Measurements from ENCODE around the gene ARSH.
"Not testable (repeated sequence)": the region's sequence is repeated elsewhere in the genome, so short reads cannot be mapped to it uniquely, and the experiment has no call there.

Gene ARSH

DNA sequence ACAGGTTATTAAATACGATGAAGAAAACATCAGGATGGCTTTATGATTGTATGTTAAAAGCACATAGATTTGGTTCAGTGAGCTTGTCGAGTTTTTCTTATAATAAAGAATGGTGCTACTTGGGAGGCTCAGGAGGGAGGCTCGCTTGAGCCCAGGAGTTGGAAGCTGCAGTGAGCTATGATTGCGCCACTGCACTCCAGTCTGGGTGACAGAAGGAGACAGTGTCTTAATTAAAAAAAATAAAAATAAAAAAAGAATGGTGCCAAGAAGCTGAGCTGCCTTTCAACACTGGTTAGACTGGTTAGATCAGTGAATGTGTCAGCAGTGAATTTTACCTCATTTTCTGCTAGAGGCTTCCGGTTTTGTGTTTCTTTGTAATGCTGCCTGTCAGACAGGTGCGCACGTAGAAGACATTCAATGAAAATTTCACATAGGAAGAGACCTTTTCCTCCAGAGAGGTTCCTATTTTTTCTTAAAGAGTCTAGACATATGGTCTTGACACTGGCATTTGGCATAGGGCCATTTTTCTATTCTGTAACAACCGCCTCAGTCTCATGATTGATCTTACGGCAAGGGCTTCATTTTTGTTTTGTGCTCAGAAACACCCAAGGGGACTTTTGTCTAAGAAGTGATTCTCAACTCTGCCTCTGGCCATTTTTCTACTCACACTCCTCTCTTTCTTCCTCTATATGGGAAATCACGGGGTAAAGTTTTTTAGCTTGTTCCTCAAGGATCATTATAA lies 19.9 kb downstream of the ARSH start:
- Histone ChIP-seq H3K9me3 (ENCODE audit: control insufficient read depth in 2 of 2, low read length in 2 of 2) (no peaks in the 10 kb centered on the region), H3K27me3 (ENCODE audit: control insufficient read depth in 2 of 2, insufficient read depth in 2 of 2, low read length in 2 of 2) (no peaks in the 10 kb centered on the region), H3K4me1 (ENCODE audit: control insufficient read depth in 2 of 2, insufficient read depth in 2 of 2, low read length in 2 of 2) (no peaks in the 10 kb centered on the region), H3K36me3 (ENCODE audit: control insufficient read depth in 2 of 2, insufficient read depth in 2 of 2, low read length in 2 of 2) (no peaks in the 10 kb centered on the region), H3K4me3 (ENCODE audit: low read length in 2 of 2) (peak overlapping the region in 1 of 2 donors; percentile 7), H3K9ac (ENCODE audit: low read depth in 1 of 2, low read length in 2 of 2) (peak overlapping the region in 1 of 2 donors; percentile 41), H3K27ac (ENCODE audit: low read depth in 2 of 2, low read length in 2 of 2) (no peak overlapping the region)

DNA sequence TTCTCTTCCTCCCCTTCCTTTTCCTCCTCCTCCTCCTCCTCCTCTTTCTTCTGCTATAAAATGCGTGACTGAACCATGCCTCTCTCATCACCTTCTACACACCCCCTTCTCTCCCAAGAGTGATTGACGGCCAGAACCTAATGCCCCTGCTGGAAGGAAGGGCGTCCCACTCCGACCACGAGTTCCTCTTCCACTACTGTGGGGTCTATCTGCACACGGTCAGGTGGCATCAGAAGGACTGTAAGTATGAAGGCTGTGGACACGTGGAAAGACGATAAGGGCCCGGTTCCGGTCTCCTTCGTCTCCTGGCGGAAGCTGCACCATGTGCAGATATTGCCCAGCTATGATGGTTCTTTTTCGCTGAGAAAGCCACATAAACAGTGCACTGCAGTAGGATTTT lies 22.8 kb downstream of the ARSH start:
- no peaks in the 10 kb centered on the region for H3K9me3 ChIP-seq (ENCODE audit: control insufficient read depth in 2 of 2, low read length in 2 of 2)
- H3K36me3 ChIP-seq (ENCODE audit: control insufficient read depth in 2 of 2, insufficient read depth in 2 of 2, low read length in 2 of 2), result no peaks in the 10 kb centered on the region
- no peak overlapping the region for H3K9ac ChIP-seq (ENCODE audit: low read depth in 1 of 2, low read length in 2 of 2)
- H3K4me3 ChIP-seq (ENCODE audit: low read length in 2 of 2), result no peak overlapping the region
- no peak overlapping the region for H3K27ac ChIP-seq (ENCODE audit: low read depth in 2 of 2, low read length in 2 of 2)
- H3K4me1 ChIP-seq (ENCODE audit: control insufficient read depth in 2 of 2, insufficient read depth in 2 of 2, low read length in 2 of 2), result no peaks in the 10 kb centered on the region
- H3K27me3 ChIP-seq (ENCODE audit: control insufficient read depth in 2 of 2, insufficient read depth in 2 of 2, low read length in 2 of 2), result no peaks in the 10 kb centered on the region

GRCh38 chrX:3037218-3037617 lies 30.9 kb downstream of the ARSH start:
- H3K27ac ChIP-seq (ENCODE audit: low read depth in 2 of 2, low read length in 2 of 2), result no peak overlapping the region
- H3K36me3 ChIP-seq (ENCODE audit: control insufficient read depth in 2 of 2, insufficient read depth in 2 of 2, low read length in 2 of 2), result no peaks in the 10 kb centered on the region
- no peak overlapping the region for H3K9ac ChIP-seq (ENCODE audit: low read depth in 1 of 2, low read length in 2 of 2)
- H3K4me3 ChIP-seq (ENCODE audit: low read length in 2 of 2), result no peak overlapping the region
- H3K9me3 ChIP-seq (ENCODE audit: control insufficient read depth in 2 of 2, low read length in 2 of 2), result no peaks in the 10 kb centered on the region
- peaks cover 2 to 3% of the 10 kb centered on the region in 2 donors for H3K4me1 ChIP-seq (ENCODE audit: control insufficient read depth in 2 of 2, insufficient read depth in 2 of 2, low read length in 2 of 2)
- H3K27me3 ChIP-seq (ENCODE audit: control insufficient read depth in 2 of 2, insufficient read depth in 2 of 2, low read length in 2 of 2), result no peaks in the 10 kb centered on the region

GRCh38 chrX:3044196-3044595 lies 37.9 kb downstream of the ARSH start:
- Histone ChIP-seq H3K9ac (ENCODE audit: low read depth in 1 of 2, low read length in 2 of 2) (no peak overlapping the region), H3K36me3 (ENCODE audit: control insufficient read depth in 2 of 2, insufficient read depth in 2 of 2, low read length in 2 of 2) (no peaks in the 10 kb centered on the region), H3K4me1 (ENCODE audit: control insufficient read depth in 2 of 2, insufficient read depth in 2 of 2, low read length in 2 of 2) (peaks cover 2 to 3% of the 10 kb centered on the region in 2 donors), H3K9me3 (ENCODE audit: control insufficient read depth in 2 of 2, low read length in 2 of 2) (no peaks in the 10 kb centered on the region), H3K27ac (ENCODE audit: low read depth in 2 of 2, low read length in 2 of 2) (no peak overlapping the region), H3K27me3 (ENCODE audit: control insufficient read depth in 2 of 2, insufficient read depth in 2 of 2, low read length in 2 of 2) (no peaks in the 10 kb centered on the region), H3K4me3 (ENCODE audit: low read length in 2 of 2) (no peak overlapping the region)

DNA sequence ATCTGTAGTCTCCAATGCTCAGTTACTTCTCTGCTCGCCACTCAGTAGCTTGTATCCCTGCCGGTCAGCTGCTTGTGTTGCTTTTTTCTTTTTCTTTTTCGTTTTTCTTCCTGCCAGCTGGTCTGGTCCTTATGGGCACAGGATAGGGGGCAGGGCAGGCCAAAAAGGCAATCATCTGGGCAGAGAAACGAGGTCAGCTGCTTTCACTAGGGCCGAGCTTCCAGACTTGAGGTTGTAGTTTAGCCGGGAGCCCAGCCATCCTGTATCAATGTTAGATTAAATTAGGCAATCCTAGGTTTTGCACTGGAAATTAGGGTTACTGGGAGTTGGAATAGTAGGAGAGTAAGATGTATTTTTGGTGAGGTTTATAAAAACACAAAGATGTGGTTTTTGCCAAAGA lies 38.3 kb downstream of the ARSH start:
- Histone ChIP-seq H3K4me1 (ENCODE audit: control insufficient read depth in 2 of 2, insufficient read depth in 2 of 2, low read length in 2 of 2) (peaks cover 2 to 3% of the 10 kb centered on the region in 2 donors), H3K27ac (ENCODE audit: low read depth in 2 of 2, low read length in 2 of 2) (no peak overlapping the region)

DNA sequence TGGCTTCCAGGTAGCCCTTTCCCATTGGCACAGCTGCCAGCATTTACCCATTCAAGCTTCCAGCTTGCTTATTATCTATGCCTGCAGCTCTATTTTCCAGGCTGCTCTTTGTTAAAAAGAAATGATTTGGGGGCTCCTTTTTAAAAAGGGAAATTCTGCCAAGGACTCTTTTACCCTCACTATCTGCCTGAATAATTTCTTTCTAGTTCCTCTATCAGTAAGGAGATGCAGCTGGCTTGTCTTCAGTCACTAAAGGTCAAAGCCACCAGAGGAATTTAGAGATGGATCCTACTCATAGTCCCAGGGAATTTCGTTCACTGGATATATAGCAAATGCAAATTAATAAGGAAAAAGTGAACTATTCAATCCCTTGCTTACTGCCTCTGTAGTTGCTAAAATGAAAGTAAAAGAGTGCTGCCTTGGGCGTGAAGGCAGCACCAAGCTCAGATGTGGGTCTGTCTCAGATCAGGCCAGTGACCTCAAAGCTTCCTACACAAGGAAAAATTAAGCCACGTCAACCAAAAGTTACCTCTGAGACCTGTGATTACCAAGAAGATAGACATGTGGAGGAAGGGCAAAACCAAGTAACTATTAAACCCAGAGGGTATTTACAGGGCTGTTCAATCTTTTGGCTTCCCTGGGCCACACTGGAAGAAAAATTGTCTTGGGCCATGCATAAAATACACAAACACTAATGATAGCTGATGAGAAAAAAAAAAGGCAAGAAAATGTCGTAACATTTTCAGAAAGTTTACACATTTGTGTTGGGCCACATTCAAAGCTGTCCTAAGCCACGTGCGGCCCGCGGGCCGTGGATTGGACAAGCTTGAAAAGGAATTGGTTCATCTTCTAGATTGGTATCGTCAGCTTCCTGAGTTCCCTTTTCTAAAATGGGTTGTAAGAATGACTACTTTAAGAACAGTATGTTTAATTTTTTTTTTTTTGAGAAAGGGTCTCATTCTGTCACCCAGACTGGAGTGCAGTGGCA lies 40.2 kb downstream of the ARSH start:
- Histone ChIP-seq H3K9ac (ENCODE audit: low read depth in 1 of 2, low read length in 2 of 2) (no peak overlapping the region), H3K9me3 (ENCODE audit: control insufficient read depth in 2 of 2, low read length in 2 of 2) (no peaks in the 10 kb centered on the region), H3K27me3 (ENCODE audit: control insufficient read depth in 2 of 2, insufficient read depth in 2 of 2, low read length in 2 of 2) (no peaks in the 10 kb centered on the region), H3K4me1 (ENCODE audit: control insufficient read depth in 2 of 2, insufficient read depth in 2 of 2, low read length in 2 of 2) (no peaks in the 10 kb centered on the region), H3K36me3 (ENCODE audit: control insufficient read depth in 2 of 2, insufficient read depth in 2 of 2, low read length in 2 of 2) (no peaks in the 10 kb centered on the region), H3K27ac (ENCODE audit: low read depth in 2 of 2, low read length in 2 of 2) (no peak overlapping the region), H3K4me3 (ENCODE audit: low read length in 2 of 2) (no peak overlapping the region)

More for the DNA sequence above, 38.3 kb downstream of the ARSH start:
- H3K4me3 ChIP-seq (ENCODE audit: low read length in 2 of 2), result no peak overlapping the region
- H3K9ac ChIP-seq (ENCODE audit: low read depth in 1 of 2, low read length in 2 of 2), result no peak overlapping the region
- no peaks in the 10 kb centered on the region for H3K9me3 ChIP-seq (ENCODE audit: control insufficient read depth in 2 of 2, low read length in 2 of 2)
- H3K36me3 ChIP-seq (ENCODE audit: control insufficient read depth in 2 of 2, insufficient read depth in 2 of 2, low read length in 2 of 2), result no peaks in the 10 kb centered on the region
- no peaks in the 10 kb centered on the region for H3K27me3 ChIP-seq (ENCODE audit: control insufficient read depth in 2 of 2, insufficient read depth in 2 of 2, low read length in 2 of 2)

DNA sequence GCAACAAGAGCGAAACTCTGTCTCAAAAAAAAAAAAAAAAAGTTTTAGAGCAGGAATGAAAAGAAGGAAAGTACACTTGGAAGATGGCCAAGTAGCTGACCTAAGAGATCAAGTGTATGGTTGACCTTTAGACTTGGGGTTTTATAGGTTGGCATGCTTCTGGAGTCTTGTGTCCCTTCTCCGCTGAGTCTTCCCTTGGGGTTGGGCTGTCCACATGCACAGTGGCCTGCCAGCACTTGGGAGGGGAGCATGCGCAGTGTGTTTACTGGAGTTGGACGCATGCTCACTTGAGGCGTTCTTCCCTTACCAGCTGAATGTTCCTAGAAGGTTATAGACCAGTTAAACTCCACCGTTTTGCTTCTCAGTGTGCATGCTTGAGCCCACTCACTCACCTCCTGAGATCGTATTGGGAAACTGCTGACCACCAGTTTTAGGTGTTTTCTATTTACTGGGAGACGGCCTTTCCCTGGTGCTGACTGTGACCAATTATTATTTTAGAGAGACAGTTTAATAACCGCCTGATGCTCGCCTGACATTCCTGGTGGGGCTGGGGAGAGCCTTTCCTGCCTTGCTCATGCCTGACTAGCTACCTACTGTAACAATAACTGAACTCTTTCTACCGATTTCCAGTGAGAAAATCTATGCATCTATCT lies 44.3 kb downstream of the ARSH start:
- H3K4me3 ChIP-seq (ENCODE audit: low read length in 2 of 2); H3K4me1 ChIP-seq (ENCODE audit: control insufficient read depth in 2 of 2, insufficient read depth in 2 of 2, low read length in 2 of 2); H3K36me3 ChIP-seq (ENCODE audit: control insufficient read depth in 2 of 2, insufficient read depth in 2 of 2, low read length in 2 of 2); H3K9ac ChIP-seq (ENCODE audit: low read depth in 1 of 2, low read length in 2 of 2); H3K27me3 ChIP-seq (ENCODE audit: control insufficient read depth in 2 of 2, insufficient read depth in 2 of 2, low read length in 2 of 2); H3K9me3 ChIP-seq (ENCODE audit: control insufficient read depth in 2 of 2, low read length in 2 of 2): not testable (repeated sequence)
- peak overlapping the region in 1 of 2 donors; percentile 4 for H3K27ac ChIP-seq (ENCODE audit: low read depth in 2 of 2, low read length in 2 of 2)

GRCh38 chrX:3052860-3053259 lies 46.5 kb downstream of the ARSH start:
- Histone ChIP-seq H3K36me3 (ENCODE audit: control insufficient read depth in 2 of 2, insufficient read depth in 2 of 2, low read length in 2 of 2) (no peaks in the 10 kb centered on the region), H3K27ac (ENCODE audit: low read depth in 2 of 2, low read length in 2 of 2) (no peak overlapping the region), H3K9ac (ENCODE audit: low read depth in 1 of 2, low read length in 2 of 2) (no peak overlapping the region), H3K27me3 (ENCODE audit: control insufficient read depth in 2 of 2, insufficient read depth in 2 of 2, low read length in 2 of 2) (no peaks in the 10 kb centered on the region), H3K9me3 (ENCODE audit: control insufficient read depth in 2 of 2, low read length in 2 of 2) (no peaks in the 10 kb centered on the region), H3K4me1 (ENCODE audit: control insufficient read depth in 2 of 2, insufficient read depth in 2 of 2, low read length in 2 of 2) (peaks cover 0 to 4% of the 10 kb centered on the region in 2 donors), H3K4me3 (ENCODE audit: low read length in 2 of 2) (no peak overlapping the region)

DNA sequence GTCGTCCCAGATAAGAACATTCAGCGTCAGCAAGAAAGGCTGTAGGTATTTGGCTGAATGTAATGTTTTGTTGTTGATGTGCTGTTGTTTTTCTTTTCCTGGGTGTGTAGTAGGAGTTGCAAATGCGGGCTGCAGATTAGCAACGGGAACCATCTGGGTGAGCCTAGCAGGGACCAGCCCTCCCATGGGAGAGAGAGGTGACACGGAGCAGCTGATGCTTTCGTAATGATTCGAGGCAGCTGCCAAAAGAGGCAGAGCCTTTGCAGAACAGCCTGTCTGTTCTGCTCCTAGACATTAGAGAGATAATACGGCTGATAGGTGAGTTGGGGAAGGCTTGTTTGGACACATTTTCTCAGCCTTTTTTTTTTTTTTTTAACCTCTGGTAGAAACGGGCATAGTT lies 60.2 kb downstream of the ARSH start:
- no peak overlapping the region for H3K27ac ChIP-seq (ENCODE audit: low read depth in 2 of 2, low read length in 2 of 2)

GRCh38 chrX:3075959-3076358 lies 69.6 kb downstream of the ARSH start:
- Histone ChIP-seq H3K27ac (ENCODE audit: low read depth in 2 of 2, low read length in 2 of 2) (no peak overlapping the region), H3K9me3 (ENCODE audit: control insufficient read depth in 2 of 2, low read length in 2 of 2) (no peaks in the 10 kb centered on the region), H3K36me3 (ENCODE audit: control insufficient read depth in 2 of 2, insufficient read depth in 2 of 2, low read length in 2 of 2) (no peaks in the 10 kb centered on the region), H3K9ac (ENCODE audit: low read depth in 1 of 2, low read length in 2 of 2) (no peak overlapping the region), H3K27me3 (ENCODE audit: control insufficient read depth in 2 of 2, insufficient read depth in 2 of 2, low read length in 2 of 2) (no peaks in the 10 kb centered on the region), H3K4me3 (ENCODE audit: low read length in 2 of 2) (no peak overlapping the region), H3K4me1 (ENCODE audit: control insufficient read depth in 2 of 2, insufficient read depth in 2 of 2, low read length in 2 of 2) (no peaks in the 10 kb centered on the region)

More for the DNA sequence above, 60.2 kb downstream of the ARSH start:
- no peaks in the 10 kb centered on the region for H3K4me1 ChIP-seq (ENCODE audit: control insufficient read depth in 2 of 2, insufficient read depth in 2 of 2, low read length in 2 of 2)
- H3K27me3 ChIP-seq (ENCODE audit: control insufficient read depth in 2 of 2, insufficient read depth in 2 of 2, low read length in 2 of 2), result no peaks in the 10 kb centered on the region
- H3K36me3 ChIP-seq (ENCODE audit: control insufficient read depth in 2 of 2, insufficient read depth in 2 of 2, low read length in 2 of 2), result no peaks in the 10 kb centered on the region
- no peak overlapping the region for H3K9ac ChIP-seq (ENCODE audit: low read depth in 1 of 2, low read length in 2 of 2)
- no peaks in the 10 kb centered on the region for H3K9me3 ChIP-seq (ENCODE audit: control insufficient read depth in 2 of 2, low read length in 2 of 2)
- no peak overlapping the region for H3K4me3 ChIP-seq (ENCODE audit: low read length in 2 of 2)

All from mucosa of rectum (tissue), 2 donors.